Measurements from ENCODE around the gene SERPINA4.
A peak's percentile ranks its signal among the peaks of the same experiment; 100 is the strongest.

SERPINA4 gene, protein sequence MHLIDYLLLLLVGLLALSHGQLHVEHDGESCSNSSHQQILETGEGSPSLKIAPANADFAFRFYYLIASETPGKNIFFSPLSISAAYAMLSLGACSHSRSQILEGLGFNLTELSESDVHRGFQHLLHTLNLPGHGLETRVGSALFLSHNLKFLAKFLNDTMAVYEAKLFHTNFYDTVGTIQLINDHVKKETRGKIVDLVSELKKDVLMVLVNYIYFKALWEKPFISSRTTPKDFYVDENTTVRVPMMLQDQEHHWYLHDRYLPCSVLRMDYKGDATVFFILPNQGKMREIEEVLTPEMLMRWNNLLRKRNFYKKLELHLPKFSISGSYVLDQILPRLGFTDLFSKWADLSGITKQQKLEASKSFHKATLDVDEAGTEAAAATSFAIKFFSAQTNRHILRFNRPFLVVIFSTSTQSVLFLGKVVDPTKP

DNA sequence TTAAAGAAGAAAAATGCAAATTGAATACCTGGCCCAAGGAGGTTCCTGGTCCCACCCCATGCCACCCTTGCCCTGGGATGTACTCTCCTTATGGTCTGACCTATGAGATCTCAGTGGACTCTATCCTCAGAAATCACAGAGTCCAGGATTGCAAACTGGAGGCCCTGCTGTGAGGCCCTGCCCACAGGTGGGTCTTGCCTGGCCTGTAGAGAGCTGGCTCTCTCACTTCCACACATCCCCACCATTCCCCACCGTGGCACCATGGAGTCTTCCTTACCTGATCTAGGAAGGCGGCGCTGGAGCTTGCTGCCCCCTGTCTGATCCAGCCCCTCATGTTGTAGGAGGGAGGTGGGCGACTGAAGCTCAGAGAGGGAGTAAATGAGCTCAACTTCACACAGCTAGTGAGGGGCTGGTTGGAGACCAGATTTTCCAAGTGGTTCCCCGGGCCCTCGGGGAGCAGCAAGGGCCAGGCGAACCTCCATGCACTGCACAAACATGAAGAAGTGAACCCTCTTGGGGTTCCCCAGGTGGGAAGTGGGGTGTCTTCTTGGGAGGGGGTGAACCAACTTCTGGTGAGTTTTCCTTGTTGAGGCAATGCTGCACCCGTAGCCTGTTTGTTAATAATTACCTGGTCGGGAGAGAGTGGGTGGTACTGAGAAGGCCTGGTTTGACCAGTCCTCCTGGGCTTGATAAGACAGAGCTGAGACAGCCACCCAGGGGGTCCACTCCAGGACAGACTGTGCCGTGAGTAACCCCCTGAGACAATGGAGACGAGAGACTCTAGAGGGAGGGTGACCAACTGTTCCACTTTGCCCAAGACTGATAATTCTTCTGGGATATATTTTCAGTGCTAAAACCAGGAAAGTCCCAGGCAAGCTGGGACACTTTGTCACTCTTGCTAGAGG is at the start of gene SERPINA4:
TSS of gene SERPINA4 (plus strand) at position 692 of the 905 bp plus-strand sequence. CDS start 2,041 bp downstream, outside the sequence.
- DNase-seq (ENCODE audit: low read depth), result no peak

- no peak for DNase-seq (ENCODE audit: low read depth)
Observed at GRCh38 chr14:94514351-94514750, 46.9 kb upstream of the SERPINA4 start.

DNA sequence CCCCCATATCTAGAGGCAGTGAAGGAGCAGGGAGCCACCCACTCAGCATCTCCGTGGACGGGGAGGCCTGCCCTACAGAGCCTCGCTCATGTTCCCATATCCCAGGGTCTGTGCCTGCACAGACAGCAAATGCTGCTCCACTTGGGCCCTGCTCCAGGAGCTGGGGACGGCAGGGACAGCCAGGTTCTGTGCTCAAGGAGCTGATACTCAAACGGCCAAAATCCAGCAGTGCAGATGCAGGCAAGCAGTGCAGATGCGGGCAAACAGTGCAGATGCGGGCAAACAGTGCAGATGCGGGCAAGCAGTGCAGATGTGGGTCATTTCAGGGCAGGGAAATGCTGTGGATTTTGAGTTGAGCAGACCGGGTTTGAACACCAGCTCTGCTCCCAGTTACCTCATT is 45.8 kb upstream of the SERPINA4 start:
- DNase-seq (ENCODE audit: low read depth), result no peak

DNA sequence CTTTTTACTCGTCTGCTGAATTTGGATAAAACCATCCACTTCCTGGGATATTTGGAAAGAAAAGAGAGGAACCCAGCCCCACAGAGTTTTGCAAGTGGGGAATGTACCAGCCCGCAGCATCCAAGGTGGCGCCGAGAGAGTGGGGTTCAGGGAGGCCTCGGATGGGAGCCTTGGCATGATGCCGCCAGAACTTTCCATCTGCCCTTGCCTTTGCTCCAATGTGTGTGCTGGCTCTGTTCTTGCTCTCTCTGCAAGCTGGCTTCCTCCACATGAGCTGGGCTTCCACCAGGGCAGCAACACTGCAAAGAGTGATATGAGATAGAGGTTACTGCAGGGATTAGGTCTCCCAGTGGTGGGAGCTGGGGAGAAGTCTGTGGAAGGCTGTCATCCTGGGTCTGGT is 45.4 kb upstream of the SERPINA4 start:
- no peak for DNase-seq (ENCODE audit: low read depth)

DNA sequence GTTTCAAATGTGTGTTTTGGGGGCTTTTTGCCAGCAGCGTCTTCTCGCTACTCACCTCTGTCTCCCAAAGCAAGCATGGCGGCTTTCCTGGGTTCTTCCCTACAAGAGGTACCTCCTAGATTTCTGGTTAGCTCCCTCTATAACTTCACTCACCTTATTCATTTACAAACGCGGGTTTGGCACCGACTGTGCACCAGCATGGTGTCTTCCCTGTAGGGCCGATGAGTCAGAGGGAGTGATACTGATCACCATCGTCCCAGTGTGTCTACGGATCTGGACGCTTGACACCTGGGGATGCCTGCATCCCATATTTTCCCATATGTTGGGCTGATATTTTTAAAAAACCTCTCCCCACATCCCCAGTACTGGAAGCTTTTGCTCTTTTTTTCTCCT is 44.0 kb upstream of the SERPINA4 start:
- DNase-seq (ENCODE audit: low read depth), result no peak

GRCh38 chr14:94517641-94518257 is 43.5 kb upstream of the SERPINA4 start:
- no peak for DNase-seq (ENCODE audit: low read depth)

GRCh38 chr14:94521375-94522114 is 39.7 kb upstream of the SERPINA4 start:
- no peak for DNase-seq (ENCODE audit: low read depth)

DNA sequence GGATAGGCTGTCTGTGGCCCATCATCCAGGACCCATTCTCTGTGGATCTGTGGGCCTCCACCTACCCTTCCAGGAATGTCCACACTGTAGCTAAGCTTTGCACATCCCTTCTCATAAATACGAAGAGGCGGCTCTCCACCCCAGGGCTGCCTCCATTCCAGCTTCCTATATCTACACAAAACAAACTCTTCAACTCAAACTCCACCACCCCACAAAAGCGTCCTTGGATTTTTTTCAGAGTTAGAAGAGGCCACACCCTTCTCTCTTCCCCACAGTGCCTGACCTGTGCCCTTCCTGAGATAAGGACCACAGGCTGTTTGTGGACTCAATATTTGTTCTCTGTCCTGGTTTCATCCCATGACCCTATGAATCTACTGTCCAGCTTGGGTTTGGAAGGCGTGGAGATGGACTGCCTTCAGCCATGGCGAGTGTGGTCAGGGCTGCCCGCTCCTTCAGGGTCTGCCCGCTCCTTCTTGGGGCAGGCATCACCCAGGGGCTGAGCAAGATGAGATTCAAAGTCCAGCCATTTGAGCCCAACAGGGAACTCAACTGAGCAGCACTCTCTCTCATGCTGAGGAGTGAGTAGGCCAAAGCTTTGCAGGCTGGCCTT is 39.0 kb upstream of the SERPINA4 start:
- DNase-seq (ENCODE audit: low read depth), result no peak

GRCh38 chr14:94523265-94523664 is 38.0 kb upstream of the SERPINA4 start:
- DNase-seq (ENCODE audit: low read depth), result no peak

- no peak for DNase-seq (ENCODE audit: low read depth)
Observed at GRCh38 chr14:94524093-94524492, 37.1 kb upstream of the SERPINA4 start.

GRCh38 chr14:94531187-94531586 is 30.1 kb upstream of the SERPINA4 start:
- no peak for DNase-seq (ENCODE audit: low read depth)

DNA sequence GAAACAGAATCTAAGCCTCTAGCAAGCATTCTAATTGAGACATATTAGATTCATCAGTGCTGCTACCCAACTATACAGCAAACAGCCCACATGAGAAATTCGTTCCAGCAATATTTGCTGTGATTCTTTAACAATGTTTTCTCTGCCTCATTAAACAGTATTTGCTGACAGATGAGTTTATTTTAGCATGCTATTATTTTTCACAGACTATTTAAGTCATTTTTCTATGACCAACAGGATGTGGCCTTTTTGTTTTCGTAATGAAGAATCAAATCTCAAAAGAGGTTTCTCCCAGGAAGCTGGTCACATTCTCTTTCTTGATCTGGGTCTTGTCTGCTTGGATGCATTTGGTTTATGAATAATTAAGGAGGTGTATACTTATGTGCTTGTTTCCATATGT is 28.8 kb upstream of the SERPINA4 start:
- peak; percentile 24 for DNase-seq (ENCODE audit: low read depth)

- no peak for DNase-seq (ENCODE audit: low read depth)
Observed at GRCh38 chr14:94535506-94535905, 25.7 kb upstream of the SERPINA4 start.

DNA sequence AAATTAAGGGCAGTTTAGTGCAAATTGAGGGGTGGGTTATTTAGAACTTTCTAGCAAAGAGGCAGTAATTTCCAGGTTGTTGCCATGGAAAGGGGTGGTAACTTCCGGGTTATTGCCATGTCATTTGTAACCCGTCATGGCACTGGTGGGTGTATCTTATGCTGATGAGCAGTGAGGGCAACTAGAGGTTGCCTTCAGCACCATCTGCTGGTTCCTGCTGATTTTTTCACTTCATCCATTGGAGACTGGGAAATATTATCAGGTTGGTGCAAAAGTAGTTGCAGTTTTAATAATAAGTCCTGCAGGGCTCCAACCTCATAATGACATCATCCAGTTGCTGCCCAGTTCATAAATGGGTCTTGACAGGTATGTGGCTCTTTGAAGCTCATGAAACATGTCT is 24.4 kb upstream of the SERPINA4 start:
- DNase-seq (ENCODE audit: low read depth), result no peak

DNA sequence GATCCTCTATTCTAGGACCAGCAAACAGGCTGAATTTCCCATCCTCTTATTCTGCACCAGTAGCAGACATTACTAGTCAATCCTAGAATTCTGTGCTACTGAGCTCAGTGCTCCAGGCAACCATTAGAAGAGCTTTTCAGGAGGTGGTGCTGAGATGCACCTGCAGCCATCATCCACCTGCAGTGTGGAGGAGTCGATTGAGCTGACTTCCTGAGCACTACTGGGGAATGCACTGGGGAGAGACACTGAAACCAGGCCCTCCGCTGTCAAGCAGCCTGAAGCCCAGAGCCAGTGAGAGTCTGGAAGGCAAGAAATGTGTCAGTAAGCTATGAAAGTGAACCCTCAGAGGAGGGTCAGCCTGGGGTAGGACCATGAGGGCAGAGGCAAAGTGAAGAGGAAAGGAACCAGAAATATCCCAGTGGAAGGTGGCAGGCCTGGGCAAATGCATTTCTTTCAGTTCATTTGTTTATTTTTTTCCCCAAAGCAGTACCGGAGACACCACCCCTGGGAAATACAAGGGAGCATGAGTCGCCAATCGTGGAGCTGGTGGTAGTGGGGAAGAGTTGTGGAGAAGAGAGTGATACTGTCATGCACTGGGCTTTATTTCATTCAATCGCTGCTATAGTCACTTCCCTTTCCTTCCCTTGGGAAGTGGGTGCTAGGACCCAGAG is 23.0 kb upstream of the SERPINA4 start:
- DNase-seq (ENCODE audit: low read depth), result no peak

DNA sequence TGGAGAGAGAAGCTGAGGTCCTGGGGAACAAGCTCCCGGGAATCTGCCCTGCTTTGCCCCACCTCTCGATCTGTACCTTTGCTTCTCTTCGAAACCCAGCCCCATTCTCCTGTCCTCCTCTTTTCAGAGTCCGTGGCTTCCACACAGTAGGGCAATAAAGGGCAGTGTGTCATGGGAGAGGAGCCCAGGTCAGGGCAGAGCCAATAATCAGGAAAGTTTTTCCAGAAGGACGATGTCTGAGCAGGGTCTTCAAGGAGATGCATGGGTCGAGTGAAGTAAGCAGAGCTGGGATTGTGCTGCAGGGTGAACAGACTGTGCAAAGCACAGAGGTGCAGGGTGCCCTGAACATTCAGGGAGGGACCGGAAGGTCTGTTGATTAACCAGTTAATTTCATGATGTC is 22.1 kb upstream of the SERPINA4 start:
- DNase-seq (ENCODE audit: low read depth), result no peak

DNA sequence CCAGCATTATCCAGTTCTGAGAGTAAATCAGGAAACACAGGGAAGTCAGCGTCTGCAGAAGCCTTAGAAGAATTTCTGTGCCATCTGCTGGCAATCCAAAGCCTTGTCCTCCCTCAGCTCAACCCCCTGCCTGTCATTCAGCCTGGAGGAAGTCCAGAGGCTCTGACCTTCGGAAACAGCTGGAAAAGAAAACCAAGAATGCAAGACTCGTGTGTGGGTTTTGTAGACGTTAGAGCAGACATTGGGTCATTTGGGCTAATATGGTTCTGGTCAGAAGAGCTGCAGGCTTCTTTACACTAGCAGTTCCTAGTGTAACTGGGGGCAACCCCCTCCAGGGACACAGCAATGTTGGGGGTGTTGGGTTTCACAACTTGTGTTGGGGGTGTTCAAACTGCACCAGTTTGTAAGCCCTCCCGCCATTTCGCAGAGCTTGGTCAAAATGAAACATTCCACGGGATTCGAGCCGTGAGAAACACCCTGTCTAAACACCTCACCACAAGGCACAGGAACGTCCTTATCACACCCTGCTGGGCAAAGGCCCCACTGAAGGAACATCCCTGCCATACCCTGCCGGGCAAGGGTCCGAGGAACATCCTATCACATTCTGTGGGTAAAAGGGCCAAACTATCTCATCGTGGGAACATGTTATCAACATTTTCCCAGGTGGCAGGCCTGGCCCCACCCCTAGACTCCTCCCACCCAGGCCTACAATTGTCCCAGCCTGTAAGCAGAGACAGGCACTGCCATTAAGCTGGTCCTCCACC is 21.0 kb upstream of the SERPINA4 start:
- peak; percentile 64 for DNase-seq (ENCODE audit: low read depth)

- DNase-seq (ENCODE audit: low read depth), result no peak
Observed at GRCh38 chr14:94541234-94541975, 19.8 kb upstream of the SERPINA4 start.

GRCh38 chr14:94542111-94542810 is 19.0 kb upstream of the SERPINA4 start:
- peak; percentile 35 for DNase-seq (ENCODE audit: low read depth)
